Activated B cell treated with CpG ODN at 0.5 μM for 24 hours (primary cell): Measurements from ENCODE around the gene SEPTIN3. TPM values are rescaled to one million over a fixed set of nuclear protein-coding genes. Genes with fewer than 3 reads are reported as not detected.
A peak's percentile ranks its signal among the peaks of the same experiment; 100 is the strongest.
"Not testable (repeated sequence)": the region's sequence is repeated elsewhere in the genome, so short reads cannot be mapped to it uniquely, and the experiment has no call there.

Experiments used
- ATAC-seq: fragments of 200-7000 bp; cut with Tn5 transposase; one replicate; pipeline ENCODE4 v1.10.0; 2021; ENCODE audit warnings: low read depth, mild to moderate bottlenecking, moderate library complexity
- CTCF ChIA-PET: fragments of 350-600 bp; sonication (Branson Sonifier 250); formaldehyde crosslinking; loops from one replicate; lab custom pipeline; 2021; ENCODE audit warnings: antibody characterized with exemption; lab: Charles Lee
- POLR2A ChIA-PET: fragments of 350-600 bp; sonication (Branson Sonifier 250); formaldehyde crosslinking; loops from one replicate; lab custom pipeline; 2021; ENCODE audit warnings: antibody characterized with exemption; lab: Charles Lee
- DNase-seq: peaks from one replicate; pipeline ENCODE4 v3.0.0; 2022
- H3K27ac Mint-ChIP-seq: one replicate; pipeline ENCODE4 v1.8.0; 2020; ENCODE audit warnings: mixed read lengths
- H3K27me3 Mint-ChIP-seq: one replicate; pipeline ENCODE4 v1.8.0; 2021; ENCODE audit warnings: mixed read lengths
- H3K36me3 Mint-ChIP-seq: one replicate; pipeline ENCODE4 v1.8.0; 2021; ENCODE audit warnings: low read depth, mixed read lengths
- H3K4me1 Mint-ChIP-seq: one replicate; pipeline ENCODE4 v1.8.0; 2021; ENCODE audit warnings: mixed read lengths
- H3K4me3 Mint-ChIP-seq: one replicate; pipeline ENCODE4 v1.8.0; 2020; ENCODE audit warnings: mild to moderate bottlenecking, mixed read lengths
- H3K9me3 Mint-ChIP-seq: one replicate; pipeline ENCODE4 v1.8.0; 2020; ENCODE audit warnings: mixed read lengths
- intact Hi-C: fragments of 100-400 bp; cut with micrococcal nuclease; formaldehyde crosslinking; loops from one replicate; pipeline ENCODE4 v1.15.1; 2024
- total RNA-seq: library from RNA; stranded (reverse); gene quantifications from 2 replicates; pipeline ENCODE4 v1.2.3, GENCODE V29; 2022
- TF ChIP-seq, protein P1 (sequence below): fragments of 200-600 bp; IDR thresholded peaks from one replicate; pipeline ENCODE4 v1.8.0; 2022; ENCODE audit warnings: antibody characterized with exemption, mild to moderate bottlenecking

The SEPTIN3 gene
- total RNA-seq, 1 donor from 2014 or later, result 0.49 TPM

- ChIA-PET CTCF (interaction anchor here (1.8 to 2.0 kb wide), 2 partner anchors 22 to 250 kb away, joined by 10 to 12 read pairs; partner anchors contain the start of gene TNFRSF13C), POLR2A (interaction anchor here (0.5 to 5.2 kb wide), 24 partner anchors 9 to 667 kb away, joined by 3 to 68 read pairs (median 5); partner anchors contain the start of genes CCDC134, MEI1, NDUFA6 and POLDIP3)
- ATAC-seq (no peak), DNase-seq (no peak)
- no peaks in the 10 kb centered on the region for H3K9me3 Mint-ChIP-seq
- peaks cover 59% of the 10 kb centered on the region for H3K4me1 Mint-ChIP-seq
- H3K36me3 Mint-ChIP-seq, result no peaks in the 10 kb centered on the region
- H3K27me3 Mint-ChIP-seq, result no peaks in the 10 kb centered on the region
- intact Hi-C loops, result loop anchor here (5.0 kb wide), 1 partner anchor 200 kb away; no protein-coding TSS in a partner anchor
- peak overlapping the region; percentile 80 for H3K27ac Mint-ChIP-seq
- TF ChIP-seq, protein P1, sequence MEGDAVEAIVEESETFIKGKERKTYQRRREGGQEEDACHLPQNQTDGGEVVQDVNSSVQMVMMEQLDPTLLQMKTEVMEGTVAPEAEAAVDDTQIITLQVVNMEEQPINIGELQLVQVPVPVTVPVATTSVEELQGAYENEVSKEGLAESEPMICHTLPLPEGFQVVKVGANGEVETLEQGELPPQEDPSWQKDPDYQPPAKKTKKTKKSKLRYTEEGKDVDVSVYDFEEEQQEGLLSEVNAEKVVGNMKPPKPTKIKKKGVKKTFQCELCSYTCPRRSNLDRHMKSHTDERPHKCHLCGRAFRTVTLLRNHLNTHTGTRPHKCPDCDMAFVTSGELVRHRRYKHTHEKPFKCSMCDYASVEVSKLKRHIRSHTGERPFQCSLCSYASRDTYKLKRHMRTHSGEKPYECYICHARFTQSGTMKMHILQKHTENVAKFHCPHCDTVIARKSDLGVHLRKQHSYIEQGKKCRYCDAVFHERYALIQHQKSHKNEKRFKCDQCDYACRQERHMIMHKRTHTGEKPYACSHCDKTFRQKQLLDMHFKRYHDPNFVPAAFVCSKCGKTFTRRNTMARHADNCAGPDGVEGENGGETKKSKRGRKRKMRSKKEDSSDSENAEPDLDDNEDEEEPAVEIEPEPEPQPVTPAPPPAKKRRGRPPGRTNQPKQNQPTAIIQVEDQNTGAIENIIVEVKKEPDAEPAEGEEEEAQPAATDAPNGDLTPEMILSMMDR, result no peak
- H3K4me3 Mint-ChIP-seq, result peak overlapping the region; percentile 91
These were observed 21.7 kb upstream of the SEPTIN3 start for GRCh38 chr22:41947424-41948080.

GRCh38 chr22:41948142-41948541 is 21.1 kb upstream of the SEPTIN3 start:
- Mint-ChIP-seq H3K27ac (no peak overlapping the region), H3K4me3 (no peak overlapping the region), H3K27me3 (no peaks in the 10 kb centered on the region), H3K4me1 (peaks cover 63% of the 10 kb centered on the region), H3K36me3 (no peaks in the 10 kb centered on the region), H3K9me3 (no peaks in the 10 kb centered on the region)
- ChIA-PET CTCF (interaction anchor here (1.3 kb wide), 1 partner anchor 201 kb away, joined by 3 read pairs; no protein-coding TSS in a partner anchor), POLR2A (interaction anchor here (0.6 to 3.0 kb wide), 11 partner anchors 8 to 666 kb away, joined by 3 to 43 read pairs (median 10); partner anchors contain the start of genes CCDC134, NDUFA6, POLDIP3 and SREBF2)
- TF ChIP-seq, protein P1, result no peak
- DNase-seq (no peak), ATAC-seq (no peak)
- intact Hi-C loops, result loop anchor here (5.0 kb wide), 1 partner anchor 201 kb away; no protein-coding TSS in a partner anchor

GRCh38 chr22:41948928-41949296 is 20.3 kb upstream of the SEPTIN3 start:
- H3K27me3 Mint-ChIP-seq, ATAC-seq, H3K36me3 Mint-ChIP-seq, DNase-seq, H3K9me3 Mint-ChIP-seq: not testable (repeated sequence)
- Mint-ChIP-seq H3K4me1 (peaks cover 66% of the 10 kb centered on the region), H3K4me3 (peak overlapping the region; percentile 61), H3K27ac (peak overlapping the region; percentile 87)
- intact Hi-C loops, result loop anchor here (5.0 kb wide), 1 partner anchor 202 kb away; no protein-coding TSS in a partner anchor
- POLR2A ChIA-PET, result interaction anchor here (0.6 to 2.3 kb wide), 12 partner anchors 8 to 659 kb away, joined by 3 to 12 read pairs (median 6); partner anchors contain the start of genes NDUFA6 and TNFRSF13C
- CTCF ChIA-PET, result interaction anchor here (1.3 to 1.4 kb wide), 3 partner anchors 8 to 202 kb away, joined by 3 to 5 read pairs (median 3); no protein-coding TSS in a partner anchor

DNA sequence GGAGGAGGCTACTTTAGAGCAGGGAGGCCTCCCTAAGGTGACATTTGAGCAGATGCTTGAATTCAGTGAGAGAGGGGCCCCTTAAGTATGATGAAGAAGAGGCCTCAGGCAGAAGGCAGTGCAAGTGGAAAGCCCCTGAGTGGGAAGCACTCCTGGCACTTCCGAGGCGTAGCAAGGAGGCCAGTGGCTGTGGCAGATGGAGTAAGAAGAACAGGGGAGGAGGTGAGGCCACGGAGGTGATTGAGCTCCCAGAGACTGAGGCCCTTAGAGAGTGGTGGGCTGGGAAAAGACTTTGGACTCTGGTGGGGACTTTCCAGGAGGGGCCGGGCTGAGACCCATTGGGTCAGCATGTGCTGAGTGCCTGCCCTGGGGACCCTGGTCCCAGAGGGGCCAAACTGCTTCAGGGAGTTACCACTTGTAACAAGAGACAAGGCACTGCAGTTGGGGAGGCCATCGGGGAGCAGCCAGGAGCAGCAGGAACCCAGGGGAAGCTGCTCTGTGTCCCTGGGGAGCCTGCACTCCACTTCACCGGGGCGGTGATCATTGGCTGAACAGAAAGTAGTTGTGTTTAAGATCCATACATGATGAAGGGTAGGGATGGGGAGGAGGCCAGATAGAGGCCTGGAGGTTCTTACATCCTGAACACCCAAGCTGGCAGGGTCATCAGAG is 19.8 kb upstream of the SEPTIN3 start:
- H3K27me3 Mint-ChIP-seq, result no peaks in the 10 kb centered on the region
- intact Hi-C loops, result loop anchor here (5.0 kb wide), 1 partner anchor 202 kb away; no protein-coding TSS in a partner anchor
- H3K4me1 Mint-ChIP-seq, result peaks cover 66% of the 10 kb centered on the region
- POLR2A ChIA-PET, result interaction anchor here (0.6 to 2.3 kb wide), 17 partner anchors 9 to 665 kb away, joined by 3 to 12 read pairs (median 5); partner anchors contain the start of genes NDUFA6, POLDIP3 and TNFRSF13C
- CTCF ChIA-PET, result interaction anchor here (1.0 to 1.4 kb wide), 5 partner anchors 9 to 203 kb away, joined by 3 to 5 read pairs (median 3); no protein-coding TSS in a partner anchor
- ATAC-seq, result peak; percentile 7
- H3K36me3 Mint-ChIP-seq, result no peaks in the 10 kb centered on the region
- H3K4me3 Mint-ChIP-seq, result peak overlapping the region; percentile 61
- DNase-seq, result peak; percentile 44
- H3K27ac Mint-ChIP-seq, result peak overlapping the region; percentile 87
- no peaks in the 10 kb centered on the region for H3K9me3 Mint-ChIP-seq
- TF ChIP-seq, protein P1, result no peak

- POLR2A ChIA-PET, result interaction anchor here (0.6 to 1.5 kb wide), 7 partner anchors 8 to 138 kb away, joined by 3 to 6 read pairs (median 3); partner anchors contain the start of genes NDUFA6 and WBP2NL
- no peaks in the 10 kb centered on the region for H3K27me3 Mint-ChIP-seq
- H3K36me3 Mint-ChIP-seq, result no peaks in the 10 kb centered on the region
- no peak within 1 kb of the TSS for H3K27ac Mint-ChIP-seq
- TF ChIP-seq, protein P1, result no peak
- CTCF ChIA-PET, result interaction anchor here (0.6 to 1.2 kb wide), 6 partner anchors 11 to 493 kb away, joined by 3 to 8 read pairs (median 3); no protein-coding TSS in a partner anchor
- peaks cover 60% of the 10 kb centered on the region for H3K4me1 Mint-ChIP-seq
- ATAC-seq, result peak; percentile 87
- DNase-seq, result peak; percentile 57
- peak within 1 kb of the TSS; percentile 35 for H3K4me3 Mint-ChIP-seq
- intact Hi-C loops, result no loop called here
- no peaks in the 10 kb centered on the region for H3K9me3 Mint-ChIP-seq
These were observed 17.3 kb upstream of the SEPTIN3 start, which contains the start of gene SMIM45 for GRCh38 chr22:41951898-41952474. Gene SMIM45, plus strand, starts transcription at chr22:41952150.
